ENCODE results near the gene RNF41. TPM values are rescaled to one million over a fixed set of nuclear protein-coding genes. Genes with fewer than 3 reads are reported as not detected.
"Not testable (repeated sequence)": the region's sequence is repeated elsewhere in the genome, so short reads cannot be mapped to it uniquely, and the experiment has no call there.

RNF41 gene
- polyA plus RNA-seq, result 10 to 100 TPM; 11.4 to 31.2 (median 18.3) TPM
- long read RNA-seq, donor 1, full-length matches to known transcripts, result 12 of 79 reads
- long read RNA-seq, donor 1, partial matches to known transcripts, result 42 of 79 reads
- long read RNA-seq, donor 1, other reads (novel, unspliced or antisense), result 25 of 79 reads
- long read RNA-seq, donor 2, full-length matches to known transcripts, result 1 of 24 reads
- long read RNA-seq, donor 2, partial matches to known transcripts, result 15 of 24 reads
- long read RNA-seq, donor 2, other reads (novel, unspliced or antisense), result 8 of 24 reads
- long read RNA-seq, donor 3, full-length matches to known transcripts, result 1 of 8 reads
- long read RNA-seq, donor 3, partial matches to known transcripts, result 7 of 8 reads
- long read RNA-seq, donor 3, other reads (novel, unspliced or antisense), result 0 of 8 reads
- long read RNA-seq, donor 4, result 0 reads
- long read RNA-seq, donor 5, result 0 reads
- long read RNA-seq, donor 6, full-length matches to known transcripts, result 4 of 74 reads
- long read RNA-seq, donor 6, partial matches to known transcripts, result 62 of 74 reads
- long read RNA-seq, donor 6, other reads (novel, unspliced or antisense), result 8 of 74 reads
- long read RNA-seq, donor 7, result 0 reads
- long read RNA-seq, donor 8, full-length matches to known transcripts, result 1 of 1 reads
- long read RNA-seq, donor 8, partial matches to known transcripts, result 0 of 1 reads
- long read RNA-seq, donor 8, other reads (novel, unspliced or antisense), result 0 of 1 reads
- long read RNA-seq, donor 9, full-length matches to known transcripts, result 1 of 1 reads
- long read RNA-seq, donor 9, partial matches to known transcripts, result 0 of 1 reads
- long read RNA-seq, donor 9, other reads (novel, unspliced or antisense), result 0 of 1 reads
- long read RNA-seq, donor 10, full-length matches to known transcripts, result 8 of 53 reads
- long read RNA-seq, donor 10, partial matches to known transcripts, result 24 of 53 reads
- long read RNA-seq, donor 10, other reads (novel, unspliced or antisense), result 21 of 53 reads

DNA sequence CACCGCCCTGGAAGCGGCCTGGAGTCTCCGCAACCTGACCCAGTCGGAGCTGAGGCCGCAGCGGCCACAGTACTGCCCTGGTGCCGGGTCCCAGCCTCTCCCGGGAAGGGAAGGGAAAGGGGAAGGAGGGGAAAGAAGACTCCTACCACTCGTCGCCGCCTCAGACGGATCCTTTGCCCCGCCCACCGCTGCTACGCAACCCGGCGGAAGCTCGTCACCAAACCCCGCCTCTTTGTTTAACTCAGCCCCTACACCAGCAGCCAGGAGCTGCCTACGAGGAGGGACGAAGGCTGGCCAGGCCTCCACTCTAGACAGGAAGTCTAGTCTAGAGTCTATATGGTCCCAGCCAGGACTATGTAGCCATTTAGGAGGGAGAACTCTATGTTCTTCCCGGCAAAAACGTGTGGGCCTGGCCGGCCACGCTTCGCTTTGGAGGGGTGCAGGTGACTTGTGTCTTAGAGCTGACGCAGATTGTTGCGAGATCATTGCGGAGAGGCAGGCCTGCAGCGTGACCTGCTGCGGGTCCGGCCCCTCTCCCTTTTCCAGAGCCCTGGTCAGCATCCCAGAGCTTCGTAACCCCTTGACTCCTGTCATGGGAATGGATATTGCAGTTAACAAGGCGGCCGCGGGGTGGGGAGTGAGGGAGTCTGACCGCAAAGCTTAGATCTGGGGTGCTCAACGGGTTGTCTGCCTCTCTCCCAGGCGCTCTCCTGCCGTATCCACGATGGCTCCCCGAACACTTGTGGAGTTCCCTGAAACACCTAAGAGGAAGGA is at the start of gene RNF41:
RNF41 (minus strand) TSS at position 166 of the 774 bp plus-strand sequence. CDS start 7,875 bp downstream, outside the sequence.
- peaks cover 3 to 36% (median 7%) of the 10 kb centered on the region in 3 donors for H3K4me1 ChIP-seq (ENCODE audit: control insufficient read depth in 3 of 3, insufficient read depth in 2 of 3, low read depth in 1 of 3, low read length in 2 of 3)
- no peak for FAIRE-seq
- H3K36me3 ChIP-seq (ENCODE audit: control insufficient read depth in 3 of 3, insufficient read depth in 2 of 3, low read depth in 1 of 3, low read length in 3 of 3), result peaks cover 0 to 20% (median 0%) of the 10 kb centered on the region in 3 donors
- peak within 1 kb of the TSS; percentile 61 to 93 (median 78) for H3K4me3 ChIP-seq (ENCODE audit: low read depth in 1 of 3, low read length in 3 of 3)
- H3K27ac ChIP-seq (ENCODE audit: low read depth in 1 of 3, low read length in 2 of 3), result peak within 1 kb of the TSS; percentile 86 to 97 (median 90)
- H3K9me3 ChIP-seq (ENCODE audit: control insufficient read depth in 2 of 2, insufficient read depth in 1 of 2, low read depth in 1 of 2, low read length in 1 of 2), result no peaks in the 10 kb centered on the region
- WGBS, 3 donors, result 1 to 2% (median 1%) methylated on average over 40 to 42 of the region's 42 CpGs
- peak; percentile 97 to 99 for DNase-seq
- no peaks in the 10 kb centered on the region for H3K27me3 ChIP-seq (ENCODE audit: control insufficient read depth in 3 of 3, insufficient read depth in 3 of 3, low read length in 3 of 3)

DNA sequence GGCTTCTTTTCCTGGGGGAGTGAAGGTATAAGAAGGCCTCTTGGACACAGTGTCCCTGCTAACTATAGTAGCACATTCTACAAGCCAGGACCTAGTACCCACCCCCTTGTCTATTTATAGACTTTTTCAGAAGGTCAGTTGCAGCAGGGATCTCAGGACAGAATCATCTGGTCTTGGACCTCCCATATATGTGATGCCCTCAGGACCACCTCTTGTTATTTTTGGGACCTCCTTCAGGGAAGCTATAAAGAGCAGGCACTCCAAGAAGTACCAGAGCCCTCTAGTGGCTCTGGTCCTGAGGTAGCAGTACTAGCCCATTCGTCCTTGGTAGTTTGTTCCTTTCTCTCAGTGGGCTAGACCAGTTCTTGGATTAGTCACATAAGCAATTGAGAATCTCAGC is 49.3 kb upstream of the RNF41 start:
- Histone ChIP-seq H3K9me3 (ENCODE audit: control insufficient read depth in 2 of 2, insufficient read depth in 1 of 2, low read depth in 1 of 2, low read length in 1 of 2) (no peaks in the 10 kb centered on the region), H3K4me1 (ENCODE audit: control insufficient read depth in 3 of 3, insufficient read depth in 2 of 3, low read depth in 1 of 3, low read length in 2 of 3) (peaks cover 0 to 5% (median 5%) of the 10 kb centered on the region in 3 donors), H3K36me3 (ENCODE audit: control insufficient read depth in 3 of 3, insufficient read depth in 2 of 3, low read depth in 1 of 3, low read length in 3 of 3) (peaks cover 13 to 39% (median 23%) of the 10 kb centered on the region in 3 donors), H3K27me3 (ENCODE audit: control insufficient read depth in 3 of 3, insufficient read depth in 3 of 3, low read length in 3 of 3) (no peaks in the 10 kb centered on the region), H3K27ac (ENCODE audit: low read depth in 1 of 3, low read length in 2 of 3) (no peak overlapping the region), H3K4me3 (ENCODE audit: low read depth in 1 of 3, low read length in 3 of 3) (no peak overlapping the region)
- WGBS, 3 donors, result 10 to 31% (median 11%) methylated on average over 1 of the region's 1 CpG
- peak; percentile 28 to 33 for DNase-seq
- FAIRE-seq, result no peak

DNA sequence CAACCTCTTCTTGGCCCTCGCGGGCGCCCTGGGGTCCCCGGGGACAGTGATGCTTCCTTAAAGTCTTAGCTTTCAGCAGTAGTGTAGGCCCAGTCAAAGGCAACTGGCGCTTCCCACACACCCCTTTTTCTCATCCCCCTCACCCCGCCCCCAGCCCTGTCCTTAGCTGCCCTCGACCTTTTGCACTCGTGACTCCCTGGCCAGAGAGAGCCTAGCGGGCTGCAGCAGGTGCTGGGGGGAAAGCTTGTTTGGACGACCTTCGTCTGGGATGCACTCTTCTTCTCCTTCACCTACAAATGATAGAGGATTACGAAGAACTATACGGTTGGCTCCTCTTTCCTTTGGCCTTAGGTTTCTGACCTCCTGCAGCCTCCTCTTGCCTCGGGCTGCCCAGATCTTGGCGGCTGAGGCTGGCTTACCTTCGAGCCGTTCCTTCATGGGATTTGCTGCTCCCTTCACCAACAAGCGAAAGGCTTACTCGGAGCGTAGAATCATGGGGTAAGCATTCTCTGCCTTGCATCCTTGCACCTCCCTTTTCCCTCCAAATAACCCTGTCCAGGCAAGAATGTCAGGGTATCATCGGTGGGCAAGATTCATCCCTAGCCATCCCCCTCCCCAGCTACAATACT is 45.8 kb upstream of the RNF41 start:
- Histone ChIP-seq H3K36me3 (ENCODE audit: control insufficient read depth in 3 of 3, insufficient read depth in 2 of 3, low read depth in 1 of 3, low read length in 3 of 3) (peaks cover 0 to 11% (median 4%) of the 10 kb centered on the region in 3 donors), H3K27me3 (ENCODE audit: control insufficient read depth in 3 of 3, insufficient read depth in 3 of 3, low read length in 3 of 3) (no peaks in the 10 kb centered on the region), H3K4me1 (ENCODE audit: control insufficient read depth in 3 of 3, insufficient read depth in 2 of 3, low read depth in 1 of 3, low read length in 2 of 3) (peaks cover 0 to 8% (median 5%) of the 10 kb centered on the region in 3 donors), H3K9me3 (ENCODE audit: control insufficient read depth in 2 of 2, insufficient read depth in 1 of 2, low read depth in 1 of 2, low read length in 1 of 2) (no peaks in the 10 kb centered on the region), H3K4me3 (ENCODE audit: low read depth in 1 of 3, low read length in 3 of 3) (peak overlapping the region; percentile 80 to 84 (median 82)), H3K27ac (ENCODE audit: low read depth in 1 of 3, low read length in 2 of 3) (peak overlapping the region; percentile 95 to 99 (median 97))
- DNase-seq (no peak), FAIRE-seq (no peak)
- 26 to 31% (median 27%) methylated on average over 21 of the region's 21 CpGs for WGBS, 3 donors

DNA sequence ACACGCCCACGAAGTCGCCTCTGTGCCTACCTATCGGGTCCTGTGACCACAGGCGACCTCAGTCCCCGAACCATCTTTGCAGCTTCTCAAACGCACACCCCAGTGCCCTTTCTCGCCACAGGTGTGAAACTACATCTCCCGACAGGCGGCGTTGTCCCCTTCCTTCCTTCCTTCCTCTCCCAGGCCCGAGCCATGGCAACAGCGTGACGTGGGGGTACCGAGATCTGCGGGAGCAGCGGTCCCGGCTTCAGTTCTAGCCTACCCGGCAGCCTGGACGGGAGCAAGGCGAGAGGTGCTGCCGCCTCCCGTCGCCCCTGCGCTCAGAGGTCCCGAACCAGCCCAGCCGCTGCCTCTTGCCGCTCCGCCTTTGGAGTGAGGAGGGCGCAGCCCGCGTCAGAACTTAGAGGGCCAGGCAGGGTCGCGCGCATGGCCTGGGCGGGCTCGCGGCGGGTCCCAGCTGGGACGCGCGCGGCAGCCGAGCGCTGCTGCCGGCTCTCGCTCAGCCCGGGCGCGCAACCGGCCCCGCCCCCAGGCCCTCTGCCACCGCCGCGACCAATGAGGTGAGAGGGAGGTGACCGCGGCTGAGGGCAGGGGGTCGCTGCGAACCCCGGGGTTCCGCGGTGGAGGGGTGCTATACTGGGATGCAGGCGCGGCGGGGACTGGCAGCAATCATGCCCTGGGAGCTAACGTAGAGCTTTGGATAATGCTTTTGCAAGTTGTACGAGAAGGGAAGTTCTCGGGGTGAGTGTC is 45.1 kb upstream of the RNF41 start, which contains the start of gene COQ10A:
COQ10A (plus strand) TSS at position 250 of the 750 bp plus-strand sequence; CDS start at position 427, 177 bp downstream.
- Histone ChIP-seq H3K27ac (ENCODE audit: low read depth in 1 of 3, low read length in 2 of 3) (peak within 1 kb of the TSS; percentile 95 to 99 (median 97)), H3K36me3 (ENCODE audit: control insufficient read depth in 3 of 3, insufficient read depth in 2 of 3, low read depth in 1 of 3, low read length in 3 of 3) (peaks cover 0 to 9% (median 2%) of the 10 kb centered on the region in 3 donors), H3K9me3 (ENCODE audit: control insufficient read depth in 2 of 2, insufficient read depth in 1 of 2, low read depth in 1 of 2, low read length in 1 of 2) (no peaks in the 10 kb centered on the region), H3K4me3 (ENCODE audit: low read depth in 1 of 3, low read length in 3 of 3) (peak within 1 kb of the TSS; percentile 80 to 84 (median 82)), H3K4me1 (ENCODE audit: control insufficient read depth in 3 of 3, insufficient read depth in 2 of 3, low read depth in 1 of 3, low read length in 2 of 3) (peaks cover 0 to 11% (median 5%) of the 10 kb centered on the region in 3 donors), H3K27me3 (ENCODE audit: control insufficient read depth in 3 of 3, insufficient read depth in 3 of 3, low read length in 3 of 3) (no peaks in the 10 kb centered on the region)
- 0 to 1% (median 0%) methylated on average over 52 to 68 of the region's 68 CpGs for WGBS, 3 donors
- DNase-seq (peak; percentile 89 to 95), FAIRE-seq (no peak)

DNA sequence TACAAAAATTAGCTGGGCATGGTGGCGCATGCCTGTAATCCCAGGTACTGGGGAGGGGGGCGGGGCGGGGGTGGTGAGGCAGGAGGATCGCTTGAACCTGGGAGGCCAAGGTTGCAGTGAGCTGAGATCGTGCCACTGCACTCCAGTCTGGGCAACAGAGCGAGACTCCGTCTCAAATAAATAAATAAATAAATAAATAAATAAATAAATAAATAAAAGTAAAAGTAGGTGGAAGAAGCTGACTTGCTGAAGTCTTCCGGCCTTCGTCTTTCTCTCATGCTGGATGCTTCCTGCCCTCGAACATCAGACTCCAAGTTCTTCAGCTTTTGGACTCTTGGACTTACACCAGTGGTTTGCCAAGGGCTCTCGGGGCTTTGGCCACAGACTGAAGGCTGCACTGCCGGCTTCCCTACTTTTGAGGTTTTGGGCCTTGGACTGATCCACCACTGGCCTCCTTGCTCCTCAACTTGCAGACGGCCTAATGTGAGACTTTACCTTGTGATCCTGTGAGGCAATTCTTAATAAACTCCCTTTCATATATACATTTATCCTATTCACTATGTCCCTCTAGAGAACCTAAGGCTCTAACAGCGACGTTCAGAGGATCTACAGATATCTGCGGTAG is 44.5 kb upstream of the RNF41 start:
- peaks cover 0 to 17% (median 5%) of the 10 kb centered on the region in 3 donors for H3K4me1 ChIP-seq (ENCODE audit: control insufficient read depth in 3 of 3, insufficient read depth in 2 of 3, low read depth in 1 of 3, low read length in 2 of 3)
- not testable (repeated sequence) for H3K36me3 ChIP-seq (ENCODE audit: control insufficient read depth in 3 of 3, insufficient read depth in 2 of 3, low read depth in 1 of 3, low read length in 3 of 3); H3K9me3 ChIP-seq (ENCODE audit: control insufficient read depth in 2 of 2, insufficient read depth in 1 of 2, low read depth in 1 of 2, low read length in 1 of 2); H3K27me3 ChIP-seq (ENCODE audit: control insufficient read depth in 3 of 3, insufficient read depth in 3 of 3, low read length in 3 of 3); FAIRE-seq; DNase-seq
- peak overlapping the region; percentile 95 to 99 (median 97) for H3K27ac ChIP-seq (ENCODE audit: low read depth in 1 of 3, low read length in 2 of 3)
- H3K4me3 ChIP-seq (ENCODE audit: low read depth in 1 of 3, low read length in 3 of 3), result peak overlapping the region; percentile 80 to 84 (median 82)
- 44 to 54% (median 45%) methylated on average over 16 of the region's 16 CpGs for WGBS, 3 donors

DNA sequence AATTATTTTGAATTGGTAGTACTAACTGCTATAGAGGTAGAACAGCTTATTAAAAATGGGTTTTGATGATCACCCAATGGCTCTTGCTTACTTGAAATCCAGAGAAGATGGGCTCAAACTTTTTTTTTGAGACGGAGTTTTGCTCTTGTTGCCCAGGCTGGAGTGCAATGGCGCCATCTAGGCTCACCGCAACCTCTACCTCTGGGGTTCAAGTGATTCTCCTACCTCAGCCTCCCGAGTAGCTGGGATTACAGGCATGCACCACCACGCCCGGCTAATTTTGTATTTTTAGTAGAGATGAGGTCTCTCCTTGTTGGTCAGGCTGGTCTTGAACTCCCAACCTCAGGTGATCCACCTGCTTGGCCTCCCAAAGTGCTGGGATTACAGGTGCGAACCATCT is 41.2 kb upstream of the RNF41 start:
- H3K27me3 ChIP-seq (ENCODE audit: control insufficient read depth in 3 of 3, insufficient read depth in 3 of 3, low read length in 3 of 3); DNase-seq; H3K36me3 ChIP-seq (ENCODE audit: control insufficient read depth in 3 of 3, insufficient read depth in 2 of 3, low read depth in 1 of 3, low read length in 3 of 3); FAIRE-seq; H3K27ac ChIP-seq (ENCODE audit: low read depth in 1 of 3, low read length in 2 of 3); H3K4me3 ChIP-seq (ENCODE audit: low read depth in 1 of 3, low read length in 3 of 3); H3K9me3 ChIP-seq (ENCODE audit: control insufficient read depth in 2 of 2, insufficient read depth in 1 of 2, low read depth in 1 of 2, low read length in 1 of 2): not testable (repeated sequence)
- WGBS, 3 donors, result 86 to 94% (median 88%) methylated on average over 7 of the region's 7 CpGs
- peaks cover 0 to 23% (median 5%) of the 10 kb centered on the region in 3 donors for H3K4me1 ChIP-seq (ENCODE audit: control insufficient read depth in 3 of 3, insufficient read depth in 2 of 3, low read depth in 1 of 3, low read length in 2 of 3)
